GM18858 (cell line): ENCODE measurements around the gene IMP4.
A peak's percentile ranks its signal among the peaks of the same experiment; 100 is the strongest.

Experiments
- ATAC-seq: cut with Tn5 transposase; IDR thresholded peaks from one replicate; pipeline ENCODE4 v1.9.1; 2021; ENCODE audit not compliant: unreplicated experiment

The IMP4 gene

GRCh38 chr2:130355578-130356431 is 13.1 kb downstream of the IMP4 start, which contains the start of gene PTPN18:
PTPN18 (plus strand) TSS chr2:130356056; CDS start chr2:130356108, 52 bp downstream.
- ATAC-seq: peak; percentile 73

- no peak for ATAC-seq
Observed at GRCh38 chr2:130357864-130358263, 15.2 kb downstream of the IMP4 start.

- no peak for ATAC-seq
Observed at GRCh38 chr2:130358420-130359350, 16.0 kb downstream of the IMP4 start.

- no peak for ATAC-seq
Observed at GRCh38 chr2:130359466-130359865, 16.8 kb downstream of the IMP4 start.

GRCh38 chr2:130363479-130363878 is 20.8 kb downstream of the IMP4 start:
- no peak for ATAC-seq

- no peak for ATAC-seq
Observed at GRCh38 chr2:130365075-130365474, 22.4 kb downstream of the IMP4 start.

GRCh38 chr2:130365963-130366362 is 23.3 kb downstream of the IMP4 start:
- ATAC-seq: no peak

GRCh38 chr2:130366720-130367119 is 24.0 kb downstream of the IMP4 start:
- no peak for ATAC-seq

GRCh38 chr2:130368786-130369185 is 26.1 kb downstream of the IMP4 start:
- no peak for ATAC-seq

- no peak for ATAC-seq
Observed at GRCh38 chr2:130369311-130369964, 26.7 kb downstream of the IMP4 start.

GRCh38 chr2:130369965-130370341 is 27.3 kb downstream of the IMP4 start:
- no peak for ATAC-seq

- no peak for ATAC-seq
Observed at GRCh38 chr2:130370490-130370889, 27.8 kb downstream of the IMP4 start.

- peak; percentile 16 for ATAC-seq
Observed at GRCh38 chr2:130371723-130372054, 29.0 kb downstream of the IMP4 start.

- ATAC-seq: peak; percentile 61
Observed at GRCh38 chr2:130372055-130372832, 29.5 kb downstream of the IMP4 start.

- no peak for ATAC-seq
Observed at GRCh38 chr2:130372833-130373807, 30.4 kb downstream of the IMP4 start.

GRCh38 chr2:130373808-130374365 is 31.2 kb downstream of the IMP4 start:
- ATAC-seq: no peak

- ATAC-seq: no peak
Observed at GRCh38 chr2:130374587-130375290, 32.0 kb downstream of the IMP4 start.
